NT2/D1 (cell line): ENCODE data around the gene RPTOR.

Experiments used
- DNase-seq: peaks from one replicate; pipeline ENCODE4 v3.0.0-alpha.2; 2011; ENCODE audit warnings: low read depth, low spot score
- H3K27me3 ChIP-seq: 2 replicates; pipeline ENCODE4 v1.6.0; 2011; ENCODE audit warnings: mild to moderate bottlenecking; ENCODE audit not compliant: insufficient read length, insufficient read depth
- H3K36me3 ChIP-seq: 2 replicates; pipeline ENCODE4 v1.6.1; 2011; ENCODE audit warnings: mild to moderate bottlenecking, low read length, mixed read lengths; ENCODE audit not compliant: insufficient read depth, insufficient read length
- H3K4me1 ChIP-seq: 2 replicates; pipeline ENCODE4 v1.5.1; 2011; ENCODE audit not compliant: insufficient read depth, insufficient read length
- H3K4me3 ChIP-seq: 2 replicates; pipeline ENCODE4 v1.5.1; 2011; ENCODE audit warnings: low read depth; ENCODE audit not compliant: insufficient read length
- H3K9ac ChIP-seq: 2 replicates; pipeline ENCODE4 v1.6.0; 2011; ENCODE audit warnings: low read depth; ENCODE audit not compliant: insufficient read length
- H3K9me3 ChIP-seq: 2 replicates; pipeline ENCODE4 v1.5.1; 2011; ENCODE audit warnings: mild to moderate bottlenecking, low read length; ENCODE audit not compliant: insufficient read depth
- SUZ12 ChIP-seq: IDR thresholded peaks from 2 replicates; pipeline ENCODE4 v1.6.1; 2011; ENCODE audit not compliant: insufficient read length, insufficient read depth; ENCODE audit errors: extremely low read depth
- YY1 ChIP-seq: IDR thresholded peaks from 2 replicates; pipeline ENCODE4 v1.6.1; 2011; ENCODE audit not compliant: insufficient read length, insufficient read depth
- ZNF274 ChIP-seq: IDR thresholded peaks from 2 replicates; pipeline ENCODE4 v1.6.1; 2011; ENCODE audit warnings: mild to moderate bottlenecking, low read depth, low read length

The RPTOR gene

DNA sequence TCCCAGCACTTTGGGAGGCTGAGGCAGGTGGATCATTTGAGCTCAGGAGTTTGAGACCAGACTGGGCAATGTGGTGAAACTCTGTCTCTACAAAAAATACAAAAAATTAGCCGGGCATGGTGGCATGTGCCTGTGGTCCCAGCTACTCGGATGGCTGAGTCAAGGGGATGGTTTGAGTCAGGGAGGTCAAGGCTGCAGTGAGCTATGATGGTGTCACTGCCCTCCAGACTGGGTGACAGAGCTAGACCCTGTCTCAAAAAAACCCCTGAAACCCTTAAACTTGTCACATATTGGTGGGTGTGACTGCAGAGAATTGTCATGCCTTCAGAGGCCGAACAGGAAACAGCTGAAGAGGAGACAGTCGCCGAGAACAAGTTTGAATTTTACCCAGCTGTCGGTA is 13.4 kb downstream of the RPTOR start:
- Histone ChIP-seq H3K27me3 (peaks cover 23% of the 10 kb centered on the region), H3K9ac (no peak overlapping the region), H3K9me3 (no peaks in the 10 kb centered on the region), H3K4me1 (no peaks in the 10 kb centered on the region), H3K4me3 (no peak overlapping the region), H3K36me3 (peaks cover 39% of the 10 kb centered on the region)
- TF ChIP-seq ZNF274 (no peak), YY1 (no peak), SUZ12 (no peak)
- no peak for DNase-seq

DNA sequence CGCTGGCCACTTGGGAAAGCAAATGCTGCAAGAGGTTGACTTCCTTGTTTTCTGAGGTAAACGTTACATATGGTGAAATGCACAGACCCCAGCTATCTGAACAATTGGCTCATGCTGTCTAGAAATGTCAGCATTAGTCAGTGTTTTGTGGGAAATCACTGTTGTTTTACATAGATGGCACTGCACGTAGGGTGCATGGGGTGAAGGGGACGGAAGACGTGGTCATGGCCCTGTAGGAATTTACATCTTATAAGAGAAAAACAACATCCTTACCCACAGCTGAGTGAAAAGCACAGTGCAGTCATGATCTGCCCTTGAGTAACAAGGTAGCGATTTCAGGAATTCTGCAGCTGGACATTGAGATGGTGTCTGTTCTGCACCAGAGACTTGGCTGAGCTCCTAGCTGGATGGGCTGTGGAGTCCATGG is 15.2 kb downstream of the RPTOR start:
- Histone ChIP-seq H3K9me3 (no peaks in the 10 kb centered on the region), H3K36me3 (peaks cover 37% of the 10 kb centered on the region), H3K27me3 (peaks cover 41% of the 10 kb centered on the region), H3K4me1 (no peaks in the 10 kb centered on the region), H3K4me3 (no peak overlapping the region), H3K9ac (no peak overlapping the region)
- no peak for DNase-seq
- TF ChIP-seq YY1 (no peak), SUZ12 (no peak), ZNF274 (no peak)

DNA sequence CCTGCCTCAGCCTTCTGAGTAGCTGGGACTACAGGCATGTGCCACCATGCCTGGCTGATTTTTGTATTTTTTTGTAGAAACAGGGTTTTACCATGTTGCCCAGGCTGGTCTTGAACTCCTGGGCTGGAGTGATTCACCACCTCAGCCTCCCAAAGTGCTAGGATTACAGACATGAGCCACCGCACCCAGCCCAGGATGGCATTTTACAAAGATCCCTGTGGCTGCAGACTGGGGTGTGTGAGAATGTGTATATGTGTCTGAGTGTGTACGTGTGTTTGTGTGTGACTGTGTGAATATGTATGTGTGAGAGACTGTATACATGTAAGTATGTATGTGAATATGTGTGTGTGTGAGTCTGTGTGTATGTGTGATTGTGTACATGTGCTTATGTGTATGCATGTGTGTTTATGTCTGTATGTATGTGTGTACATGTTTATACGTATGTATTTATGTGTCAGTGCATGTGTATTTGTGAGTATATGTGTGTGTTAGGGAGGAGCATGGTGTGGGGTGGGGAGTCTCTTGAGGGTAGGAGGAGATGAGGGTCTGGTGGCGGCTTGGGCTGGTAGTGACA is 17.0 kb downstream of the RPTOR start:
- H3K9ac ChIP-seq = no peak overlapping the region
- H3K4me1 ChIP-seq = peaks cover 2% of the 10 kb centered on the region
- H3K36me3 ChIP-seq = peaks cover 19% of the 10 kb centered on the region
- no peak for DNase-seq
- no peak overlapping the region for H3K4me3 ChIP-seq
- no peaks in the 10 kb centered on the region for H3K9me3 ChIP-seq
- TF ChIP-seq YY1 (no peak), SUZ12 (no peak), ZNF274 (no peak)
- peaks cover 59% of the 10 kb centered on the region for H3K27me3 ChIP-seq

DNA sequence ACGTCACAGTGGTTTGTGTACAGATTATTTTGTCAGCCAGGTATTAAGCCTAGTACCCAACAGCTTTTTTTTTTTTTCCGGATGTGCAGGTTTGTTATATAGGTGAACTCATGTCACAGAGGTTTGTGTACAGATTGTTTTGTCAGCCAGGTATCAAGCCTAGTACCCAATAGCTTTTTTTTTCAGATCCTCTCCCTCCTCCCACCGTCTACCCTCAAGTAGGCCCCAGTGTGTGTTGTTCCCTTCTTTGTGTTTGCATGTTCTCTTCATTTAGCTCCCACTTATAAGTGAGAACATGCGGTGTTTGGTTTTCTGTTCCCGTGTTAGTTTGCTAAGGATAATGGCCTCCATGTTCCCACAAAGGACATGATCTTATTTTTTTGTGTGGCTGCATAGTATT is 19.9 kb downstream of the RPTOR start:
- Histone ChIP-seq H3K4me3 (no peak overlapping the region), H3K9ac (no peak overlapping the region), H3K27me3 (peaks cover 81% of the 10 kb centered on the region), H3K9me3 (no peaks in the 10 kb centered on the region), H3K36me3 (peaks cover 5% of the 10 kb centered on the region), H3K4me1 (peaks cover 2% of the 10 kb centered on the region)
- DNase-seq = no peak
- TF ChIP-seq SUZ12 (no peak), YY1 (no peak), ZNF274 (no peak)

- Histone ChIP-seq H3K9ac (no peak overlapping the region), H3K4me3 (no peak overlapping the region), H3K9me3 (no peaks in the 10 kb centered on the region), H3K27me3 (peaks cover 82% of the 10 kb centered on the region), H3K4me1 (peaks cover 2% of the 10 kb centered on the region), H3K36me3 (peaks cover 5% of the 10 kb centered on the region)
- no peak for DNase-seq
- TF ChIP-seq ZNF274 (no peak), SUZ12 (no peak), YY1 (no peak)
These were observed 20.9 kb downstream of the RPTOR start for GRCh38 chr17:80565343-80566053.

DNA sequence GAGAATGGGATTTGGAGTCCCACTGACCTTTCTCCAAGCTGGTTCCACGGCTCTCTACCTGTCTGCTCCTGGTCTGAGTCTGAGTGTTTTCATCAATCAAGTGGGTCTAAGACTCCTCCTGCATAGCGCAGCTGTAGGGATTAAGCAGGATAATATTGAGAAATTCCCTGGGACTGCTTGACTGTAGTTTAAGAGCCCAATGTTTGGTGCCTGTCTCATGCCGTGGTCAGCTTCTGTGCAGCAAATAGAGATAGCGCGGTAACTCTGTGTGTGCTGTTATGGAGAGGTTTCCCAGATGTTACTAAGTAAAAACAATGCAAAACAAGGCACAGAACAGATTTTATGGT is 21.4 kb downstream of the RPTOR start:
- DNase-seq = no peak
- Histone ChIP-seq H3K9me3 (no peaks in the 10 kb centered on the region), H3K4me1 (peaks cover 2% of the 10 kb centered on the region), H3K4me3 (no peak overlapping the region), H3K9ac (no peak overlapping the region), H3K36me3 (peaks cover 5% of the 10 kb centered on the region), H3K27me3 (peaks cover 81% of the 10 kb centered on the region)
- TF ChIP-seq SUZ12 (no peak), ZNF274 (no peak), YY1 (no peak)

GRCh38 chr17:80568246-80568645 is 23.6 kb downstream of the RPTOR start:
- H3K36me3 ChIP-seq = no peaks in the 10 kb centered on the region
- peaks cover 63% of the 10 kb centered on the region for H3K27me3 ChIP-seq
- DNase-seq = no peak
- no peak overlapping the region for H3K4me3 ChIP-seq
- H3K4me1 ChIP-seq = peaks cover 2% of the 10 kb centered on the region
- TF ChIP-seq SUZ12 (no peak), YY1 (no peak), ZNF274 (no peak)
- no peaks in the 10 kb centered on the region for H3K9me3 ChIP-seq
- H3K9ac ChIP-seq = no peak overlapping the region
